Activated gamma-delta T cell treated with anti-CD3 and anti-CD28 coated beads, Interleukin-2, amount 50 U/mL, for 16 hours (primary cell): Measurements from ENCODE around the gene MYO15A.

Experiments used
- DNase-seq: peaks from one replicate; pipeline ENCODE4 v3.0.0-alpha.2; 2020; ENCODE audit warnings: low read depth

The MYO15A gene

DNA sequence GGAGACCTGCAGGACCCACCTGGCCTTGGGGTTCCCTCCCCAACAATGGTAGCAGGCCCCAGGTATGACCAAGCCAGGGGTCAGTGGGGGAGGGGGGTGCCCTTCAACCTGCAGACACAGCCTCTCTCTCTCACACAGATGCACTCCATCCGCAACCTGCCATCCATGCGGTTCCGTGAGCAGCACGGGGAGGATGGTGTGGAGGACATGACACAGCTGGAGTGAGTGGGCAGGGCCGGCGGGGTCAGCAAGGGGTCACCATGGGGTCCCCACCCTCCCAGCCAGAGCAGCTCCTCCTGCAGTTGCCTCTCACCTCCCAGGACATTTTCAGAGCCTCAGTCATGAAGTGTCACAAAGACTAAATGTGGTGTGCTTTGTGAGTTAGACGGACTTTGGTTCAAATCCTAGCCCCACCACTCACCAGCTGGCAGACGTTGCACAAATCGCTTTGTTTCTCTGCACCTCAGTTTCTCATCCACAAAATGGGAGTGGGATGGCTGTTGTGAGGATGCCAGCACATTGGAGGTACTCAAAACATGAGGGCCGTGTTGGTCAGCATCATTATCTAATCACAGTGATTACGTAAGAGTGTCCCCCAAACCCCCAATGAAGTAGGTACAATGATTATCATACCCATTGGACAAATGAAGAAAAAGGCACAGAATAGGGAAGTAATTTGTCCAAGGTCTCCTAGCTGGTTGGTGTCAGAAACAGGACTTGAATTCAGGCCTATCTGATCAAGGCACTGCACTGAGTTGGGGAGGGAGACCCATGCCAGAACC lies 16.0 kb downstream of the MYO15A start:
- DNase-seq = no peak

GRCh38 chr17:18129041-18129502 lies 20.5 kb downstream of the MYO15A start:
- DNase-seq = no peak

DNA sequence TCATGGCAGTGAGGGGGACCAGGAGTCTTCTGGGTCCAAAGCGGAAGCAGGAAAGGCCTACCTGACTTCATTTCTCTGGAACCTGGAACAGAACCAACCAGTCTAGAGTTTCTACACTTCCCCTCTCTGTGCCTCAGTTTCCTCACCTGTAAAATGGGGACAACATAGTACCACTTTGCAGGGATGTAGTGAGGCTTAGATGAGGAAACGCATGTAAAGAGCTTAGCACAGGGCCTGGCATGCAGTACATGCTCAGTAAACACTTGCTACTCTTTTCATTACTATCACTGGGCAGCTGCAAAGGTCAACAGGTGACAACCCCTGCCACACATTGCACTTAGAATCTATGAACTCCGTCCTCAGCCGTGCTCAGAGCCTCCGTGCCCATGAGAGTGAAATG lies 24.2 kb downstream of the MYO15A start:
- DNase-seq = no peak

DNA sequence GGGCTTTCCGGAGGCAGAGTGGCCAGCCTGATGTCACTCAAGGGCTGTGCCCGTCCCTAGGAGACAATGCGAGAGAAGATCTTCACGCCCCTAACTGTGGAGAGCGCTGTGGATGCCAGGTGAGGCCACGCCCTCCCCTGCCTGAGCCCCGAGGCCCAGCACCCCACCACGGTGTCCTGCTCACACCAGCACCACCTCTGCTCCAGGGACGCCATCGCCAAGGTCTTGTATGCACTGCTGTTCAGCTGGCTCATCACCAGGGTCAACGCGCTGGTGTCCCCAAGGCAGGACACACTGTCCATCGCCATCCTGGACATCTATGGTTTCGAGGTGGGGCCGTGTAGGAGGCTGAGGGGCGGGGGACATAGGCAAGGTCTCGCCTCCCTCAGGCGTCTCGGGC lies 27.8 kb downstream of the MYO15A start:
- DNase-seq = no peak

DNA sequence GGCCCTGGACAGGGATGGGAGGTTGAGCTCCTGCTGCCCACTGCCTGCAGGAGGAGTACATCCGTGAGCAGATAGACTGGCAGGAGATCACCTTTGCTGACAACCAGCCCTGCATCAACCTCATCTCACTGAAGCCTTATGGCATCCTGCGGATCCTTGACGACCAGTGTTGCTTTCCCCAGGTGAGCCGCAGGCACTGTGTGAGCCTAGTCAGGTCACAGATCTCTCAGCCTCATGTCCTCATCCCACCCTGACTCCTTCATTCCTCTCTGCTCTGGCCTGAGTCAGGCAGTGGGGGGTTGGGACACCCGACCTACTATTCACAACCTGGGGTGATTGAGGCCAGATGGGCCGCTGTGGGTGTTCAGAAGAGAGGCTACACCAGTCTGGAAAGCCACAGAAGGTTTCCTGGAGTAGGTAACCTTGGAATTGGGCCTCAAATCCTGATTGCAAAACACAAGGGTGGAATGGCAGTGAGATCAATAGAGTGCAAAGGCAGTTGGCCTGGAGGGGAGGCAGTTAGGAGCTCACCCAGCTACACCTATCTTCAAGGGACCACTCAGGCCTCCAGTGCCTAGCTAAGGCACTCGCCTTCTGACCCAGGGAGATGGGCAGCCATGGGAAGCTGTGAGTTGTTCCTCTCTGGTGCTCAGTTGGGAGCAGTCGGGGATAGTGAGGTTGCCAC lies 29.7 kb downstream of the MYO15A start:
- DNase-seq = no peak

DNA sequence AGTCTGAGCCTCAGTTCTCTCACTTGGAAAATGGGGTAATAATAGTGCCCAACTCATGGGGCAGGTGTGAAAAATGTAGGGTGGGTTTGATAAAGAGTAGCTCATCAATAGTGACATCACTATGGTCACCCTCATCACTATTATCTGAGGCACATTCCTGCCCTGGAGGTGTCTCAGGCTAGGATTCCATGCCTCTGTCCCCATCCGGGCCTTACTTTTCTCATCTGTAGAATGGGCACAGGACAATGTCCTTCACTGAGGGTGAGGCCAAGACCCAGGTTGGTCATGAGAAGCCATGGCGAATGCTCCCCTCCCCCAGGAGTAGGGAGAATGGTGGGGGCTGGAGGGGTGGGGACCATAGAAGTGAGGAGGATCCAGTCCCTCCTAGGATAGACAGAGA lies 30.5 kb downstream of the MYO15A start:
- DNase-seq = no peak

- DNase-seq = no peak
Measured at GRCh38 chr17:18139498-18139897, 30.9 kb downstream of the MYO15A start.

DNA sequence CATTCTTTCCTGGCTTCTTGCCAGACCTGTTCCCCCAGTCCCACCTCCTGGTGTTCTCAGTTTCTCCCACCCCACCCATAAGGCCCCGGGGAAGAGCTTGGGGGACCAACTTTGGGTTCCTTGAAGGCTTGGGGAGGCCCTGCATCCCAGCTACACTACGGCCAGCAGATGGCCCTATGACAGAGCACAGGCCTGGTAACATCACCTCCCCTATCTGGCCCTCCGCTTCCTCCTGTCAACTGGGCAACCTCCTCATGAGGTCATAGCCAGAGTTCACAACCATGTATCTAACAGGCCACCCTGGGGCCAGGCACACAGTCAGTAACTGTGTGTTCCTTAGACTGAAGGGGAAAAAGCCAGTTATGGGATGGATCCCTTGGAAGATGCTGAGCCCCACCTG lies 31.4 kb downstream of the MYO15A start:
- DNase-seq = no peak

- no peak for DNase-seq
Measured at GRCh38 chr17:18140648-18141047, 32.1 kb downstream of the MYO15A start.

DNA sequence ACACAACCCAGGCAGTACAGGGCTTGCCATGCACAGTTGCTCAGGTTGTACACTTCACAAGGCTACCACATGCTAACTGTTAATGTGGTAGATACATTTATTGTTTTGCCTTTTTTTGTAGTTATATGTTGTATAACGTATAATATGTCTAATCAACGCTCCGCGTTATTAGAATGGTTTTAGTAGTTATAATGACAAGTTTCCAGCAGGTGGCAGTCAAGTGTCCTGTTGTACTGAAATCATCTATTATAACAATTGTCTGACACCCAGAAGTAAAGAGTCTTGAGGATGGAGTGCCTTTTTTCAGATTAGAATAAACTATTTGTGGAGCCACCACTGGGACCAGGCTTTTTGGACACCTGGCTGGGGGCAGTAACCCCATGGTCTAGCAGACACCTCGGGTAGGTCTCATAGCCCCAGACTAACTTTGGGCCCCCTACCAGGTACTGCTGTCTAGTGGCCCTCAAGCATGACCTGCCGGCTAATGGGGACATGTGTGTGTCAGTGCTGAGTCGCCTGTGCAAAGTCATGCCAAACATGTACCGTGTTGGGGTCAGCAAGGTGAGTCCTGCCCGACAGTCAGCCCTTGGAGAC lies 32.8 kb downstream of the MYO15A start:
- no peak for DNase-seq

GRCh38 chr17:18142417-18142816 lies 33.9 kb downstream of the MYO15A start:
- DNase-seq = no peak

GRCh38 chr17:18143044-18143936 lies 34.7 kb downstream of the MYO15A start:
- DNase-seq = no peak

DNA sequence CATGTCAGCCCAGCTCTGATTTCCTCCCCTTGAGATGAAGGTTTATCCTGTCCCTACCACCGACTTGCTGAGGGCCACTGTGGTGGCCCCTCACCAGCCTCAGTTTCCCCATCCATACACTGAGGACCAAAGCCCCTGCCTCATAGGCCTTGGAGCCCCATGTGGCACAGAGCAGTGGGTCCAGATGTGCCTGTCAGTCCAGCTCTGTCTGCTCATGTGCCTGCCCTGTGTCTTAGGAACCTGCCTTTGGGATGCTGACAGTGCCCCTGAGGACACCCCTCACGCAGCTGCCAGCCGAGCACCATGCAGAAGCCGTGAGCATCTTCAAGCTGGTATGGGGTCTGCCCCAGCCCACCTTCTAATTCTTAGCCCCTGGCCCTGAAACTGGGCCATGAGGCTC lies 35.7 kb downstream of the MYO15A start:
- DNase-seq = no peak

- no peak for DNase-seq
Measured at GRCh38 chr17:18144855-18145254, 36.3 kb downstream of the MYO15A start.

GRCh38 chr17:18145811-18146210 lies 37.3 kb downstream of the MYO15A start:
- no peak for DNase-seq

DNA sequence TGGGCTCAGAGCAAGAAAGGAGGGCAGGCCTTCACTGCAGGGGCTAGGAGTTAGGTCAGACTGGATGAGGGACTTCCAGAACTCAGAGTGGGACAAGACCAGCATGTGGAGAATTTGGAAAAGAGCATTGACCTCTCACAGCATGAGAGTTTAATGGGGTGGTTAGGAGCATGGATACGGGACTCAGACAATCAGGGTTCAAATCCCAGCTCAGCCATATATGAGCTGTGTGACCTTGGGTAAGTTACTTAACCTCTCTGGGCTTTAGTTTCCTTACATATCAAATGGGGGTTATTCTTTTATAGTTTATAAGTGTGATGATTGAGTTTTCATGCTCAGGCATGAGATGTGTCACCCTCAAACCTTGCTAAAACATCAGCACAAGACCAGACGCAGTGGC lies 37.7 kb downstream of the MYO15A start:
- no peak for DNase-seq

DNA sequence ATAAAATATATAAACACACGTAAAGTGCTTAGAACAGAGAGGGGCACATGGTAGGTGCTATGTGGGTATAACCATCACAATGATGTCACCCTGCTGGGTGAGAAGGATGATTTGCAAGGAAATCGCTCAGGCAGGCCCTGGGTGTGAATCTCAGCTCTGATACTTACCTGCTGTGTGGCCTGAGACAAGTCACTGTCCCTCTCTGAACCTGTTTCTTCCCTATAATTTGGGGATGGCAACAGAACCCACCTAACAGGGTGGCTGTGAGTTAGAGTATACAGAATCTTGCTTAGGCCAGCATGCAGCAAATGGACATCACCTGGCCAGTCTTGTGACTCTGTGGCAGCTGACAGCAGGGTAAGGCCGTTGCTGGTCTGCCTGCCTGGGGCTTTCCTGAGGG lies 38.4 kb downstream of the MYO15A start:
- DNase-seq = no peak

GRCh38 chr17:18148586-18148985 lies 40.0 kb downstream of the MYO15A start:
- DNase-seq = no peak

DNA sequence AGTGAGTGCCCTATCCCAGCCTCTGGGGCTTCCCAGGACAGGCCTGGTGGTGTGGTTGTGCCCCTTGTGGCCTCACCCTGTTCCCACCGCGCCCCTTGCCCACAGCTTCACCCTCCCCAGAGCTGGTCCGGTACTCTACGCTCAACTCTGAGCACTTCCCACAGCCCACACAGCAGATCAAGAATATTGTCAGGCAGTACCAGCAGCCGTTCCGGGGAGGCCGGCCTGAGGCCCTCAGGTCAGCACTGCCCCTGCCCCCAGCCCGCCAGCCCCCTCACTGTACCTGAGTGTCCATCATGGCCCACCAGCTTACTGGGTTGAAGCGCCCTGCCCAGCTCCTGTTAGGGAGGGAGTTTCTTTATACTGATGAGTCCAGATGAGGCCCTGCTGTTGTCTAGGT lies 42.7 kb downstream of the MYO15A start:
- DNase-seq = no peak

DNA sequence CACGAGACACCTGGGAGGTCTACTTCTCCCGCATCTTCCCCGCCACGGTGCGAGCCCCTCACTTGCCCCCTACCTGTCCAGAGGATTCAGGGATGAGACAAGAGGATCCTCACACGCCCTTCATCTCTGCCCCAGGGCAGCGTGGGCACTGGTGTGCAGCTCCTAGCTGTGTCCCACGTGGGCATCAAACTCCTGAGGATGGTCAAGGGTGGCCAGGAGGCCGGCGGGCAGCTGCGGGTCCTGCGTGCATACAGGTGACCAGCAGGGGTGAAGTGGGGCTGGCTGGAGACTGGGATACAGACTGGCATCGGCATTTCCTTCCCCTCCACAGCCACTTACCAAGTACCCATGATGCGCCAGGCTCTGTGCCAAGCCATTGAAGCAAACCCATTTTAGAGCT lies 46.6 kb downstream of the MYO15A start:
- no peak for DNase-seq

- DNase-seq = no peak
Measured at GRCh38 chr17:18156171-18156975, 47.8 kb downstream of the MYO15A start.

GRCh38 chr17:18156976-18157280 lies 48.4 kb downstream of the MYO15A start:
- DNase-seq = no peak
